Stimulated activated CD8-positive, alpha-beta memory T cell treated with anti-CD3 and anti-CD28 coated beads, Interleukin-15, amount 100 ng/mL, for 24 hours (primary cell): ENCODE results near the gene ASCC1.

Experiments
- DNase-seq: peaks from one replicate; pipeline ENCODE4 v3.0.0-alpha.2; 2020; ENCODE audit warnings: low read depth

ASCC1 gene

GRCh38 chr10:72081772-72082590 lies 134.1 kb downstream of the ASCC1 start:
- no peak for DNase-seq

- no peak for DNase-seq
Observed at GRCh38 chr10:72081210-72081609, 134.9 kb downstream of the ASCC1 start.

- no peak for DNase-seq
Observed at GRCh38 chr10:72080042-72080975, 135.8 kb downstream of the ASCC1 start.

- DNase-seq = no peak
Observed at GRCh38 chr10:72079356-72079755, 136.7 kb downstream of the ASCC1 start.

- no peak for DNase-seq
Observed at GRCh38 chr10:72077275-72077990, 138.6 kb downstream of the ASCC1 start.

GRCh38 chr10:72076756-72077155 lies 139.3 kb downstream of the ASCC1 start:
- DNase-seq = no peak

- DNase-seq = no peak
Observed at GRCh38 chr10:72075376-72076115, 140.5 kb downstream of the ASCC1 start.

GRCh38 chr10:72074574-72075375 lies 141.3 kb downstream of the ASCC1 start:
- DNase-seq = no peak

- no peak for DNase-seq
Observed at GRCh38 chr10:72073708-72074573, 142.1 kb downstream of the ASCC1 start.

GRCh38 chr10:72072639-72073038 lies 143.4 kb downstream of the ASCC1 start:
- DNase-seq = no peak

- DNase-seq = no peak
Observed at GRCh38 chr10:72072046-72072445, 144.0 kb downstream of the ASCC1 start.

- DNase-seq = no peak
Observed at GRCh38 chr10:72069751-72070526, 146.1 kb downstream of the ASCC1 start.

- no peak for DNase-seq
Observed at GRCh38 chr10:72068901-72069446, 147.1 kb downstream of the ASCC1 start.

- no peak for DNase-seq
Observed at GRCh38 chr10:72068126-72068765, 147.8 kb downstream of the ASCC1 start.

- no peak for DNase-seq
Observed at GRCh38 chr10:72067463-72068125, 148.5 kb downstream of the ASCC1 start.

- DNase-seq = no peak
Observed at GRCh38 chr10:72066318-72067284, 149.5 kb downstream of the ASCC1 start.
